ENCODE measurements around the gene SFI1.
"Not testable (repeated sequence)": the region's sequence is repeated elsewhere in the genome, so short reads cannot be mapped to it uniquely, and the experiment has no call there.

Gene SFI1

GRCh38 chr22:31588970-31589675 lies 92.8 kb downstream of the SFI1 start:
- no peak for DNase-seq (ENCODE audit: insufficient read length, low spot score)
- no peak for FAIRE-seq
- TF ChIP-seq CTCF (IDR thresholded peaks at IDR 0.05; ENCODE audit: insufficient read depth, missing control alignments), result no peak

DNA sequence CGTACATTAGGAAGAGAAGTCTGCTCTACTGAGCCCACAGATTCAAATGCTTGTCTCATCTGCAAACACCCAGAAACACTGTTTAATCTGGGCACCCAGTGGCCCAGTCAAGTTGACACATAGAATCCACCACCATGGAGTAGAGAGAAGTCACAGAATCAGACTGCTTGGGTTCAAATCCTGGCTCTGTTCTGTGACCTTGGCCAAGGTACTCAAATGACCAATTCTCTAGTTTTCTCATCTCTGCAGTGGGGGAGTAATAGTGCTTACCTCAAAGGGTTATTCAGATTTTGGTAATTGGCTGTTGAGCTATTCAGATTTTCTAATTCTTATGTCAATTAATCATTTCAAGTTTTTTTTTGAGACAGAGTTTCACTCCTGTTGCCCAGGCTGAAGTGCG lies 93.8 kb downstream of the SFI1 start:
- FAIRE-seq; DNase-seq (ENCODE audit: insufficient read length, low spot score): not testable (repeated sequence)

DNA sequence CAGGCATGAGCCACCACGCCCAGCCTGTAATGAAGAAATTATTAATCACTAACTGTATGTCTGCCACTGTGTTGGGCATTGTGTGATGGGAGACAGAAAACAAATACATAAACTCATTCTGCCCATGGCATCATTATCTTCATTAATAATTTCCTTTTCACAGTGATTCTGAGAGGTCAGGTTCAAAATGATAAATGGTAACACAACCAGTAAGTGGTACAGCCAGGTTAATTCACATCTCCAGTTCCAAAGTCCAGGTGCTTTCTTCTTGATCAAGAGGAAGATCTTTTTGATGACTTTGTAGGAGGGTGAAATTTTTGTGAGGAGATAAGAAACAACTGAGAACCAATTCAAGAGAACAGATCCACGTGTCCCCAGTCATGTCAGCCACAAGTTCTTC lies 98.9 kb downstream of the SFI1 start:
- FAIRE-seq (no peak), DNase-seq (ENCODE audit: insufficient read length, low spot score) (no peak)
- no peak for TF ChIP-seq CTCF (IDR thresholded peaks at IDR 0.05; ENCODE audit: insufficient read depth, missing control alignments)

DNA sequence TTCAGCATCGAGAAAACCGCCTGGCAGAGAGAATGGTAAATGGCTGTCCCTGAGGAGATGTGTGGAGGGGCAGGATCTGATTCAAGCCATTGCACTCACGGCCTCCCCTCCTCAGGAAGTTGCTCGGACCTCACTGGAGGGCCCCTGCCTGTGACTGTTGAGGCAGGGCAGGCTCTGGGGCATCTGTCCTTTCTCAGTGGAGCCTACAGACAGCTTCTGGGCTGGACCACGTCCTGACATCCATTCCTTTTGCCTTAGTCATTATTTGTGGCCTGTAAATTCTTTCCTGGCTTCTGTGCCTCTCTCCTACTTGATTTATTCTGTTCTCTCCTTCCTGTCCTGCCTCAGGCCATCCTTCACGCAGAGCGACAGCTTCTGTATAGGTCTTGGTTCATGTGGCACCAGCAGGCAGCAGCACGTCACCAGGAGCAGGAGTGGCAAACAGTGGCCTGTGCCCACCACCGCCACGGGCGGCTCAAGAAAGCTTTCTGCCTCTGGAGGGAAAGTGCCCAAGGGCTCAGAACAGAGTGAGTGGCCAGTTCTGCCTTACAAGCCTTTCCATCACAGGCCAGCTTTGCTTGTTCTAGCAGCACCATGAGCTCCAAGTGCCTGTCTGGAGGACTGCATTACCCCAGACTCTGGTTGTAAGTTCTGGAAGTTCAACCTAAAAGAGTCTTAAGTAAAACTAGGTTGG lies 106.1 kb downstream of the SFI1 start:
- DNase-seq (ENCODE audit: insufficient read length, low spot score) (no peak), FAIRE-seq (no peak)
- no peak for TF ChIP-seq CTCF (IDR thresholded peaks at IDR 0.05; ENCODE audit: insufficient read depth, missing control alignments)

- no peak for TF ChIP-seq CTCF (IDR thresholded peaks at IDR 0.05; ENCODE audit: insufficient read depth, missing control alignments)
- DNase-seq (ENCODE audit: insufficient read length, low spot score) (no peak), FAIRE-seq (no peak)
Observed at GRCh38 chr22:31603081-31603525, 106.8 kb downstream of the SFI1 start.

DNA sequence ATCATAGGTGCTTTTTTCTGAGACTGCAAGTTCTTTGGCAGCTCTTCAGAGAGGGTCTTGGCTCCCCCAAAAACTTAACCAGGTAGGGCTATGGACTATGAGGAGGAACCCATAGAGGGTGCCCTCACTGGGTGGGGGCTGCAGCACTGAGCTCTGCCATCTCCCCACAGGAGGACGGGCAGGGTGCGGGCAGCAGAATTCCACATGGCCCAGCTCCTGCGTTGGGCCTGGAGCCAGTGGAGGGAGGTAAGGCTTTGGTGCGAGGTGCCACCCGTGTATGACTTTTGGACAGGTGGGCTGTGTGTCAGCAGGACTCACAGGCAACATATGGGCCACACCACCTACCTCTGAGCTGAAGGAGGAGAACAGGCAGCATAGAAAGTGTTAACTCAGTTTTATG lies 107.2 kb downstream of the SFI1 start:
- TF ChIP-seq CTCF (IDR thresholded peaks at IDR 0.05; ENCODE audit: insufficient read depth, missing control alignments), result no peak
- FAIRE-seq (no peak), DNase-seq (ENCODE audit: insufficient read length, low spot score) (no peak)

DNA sequence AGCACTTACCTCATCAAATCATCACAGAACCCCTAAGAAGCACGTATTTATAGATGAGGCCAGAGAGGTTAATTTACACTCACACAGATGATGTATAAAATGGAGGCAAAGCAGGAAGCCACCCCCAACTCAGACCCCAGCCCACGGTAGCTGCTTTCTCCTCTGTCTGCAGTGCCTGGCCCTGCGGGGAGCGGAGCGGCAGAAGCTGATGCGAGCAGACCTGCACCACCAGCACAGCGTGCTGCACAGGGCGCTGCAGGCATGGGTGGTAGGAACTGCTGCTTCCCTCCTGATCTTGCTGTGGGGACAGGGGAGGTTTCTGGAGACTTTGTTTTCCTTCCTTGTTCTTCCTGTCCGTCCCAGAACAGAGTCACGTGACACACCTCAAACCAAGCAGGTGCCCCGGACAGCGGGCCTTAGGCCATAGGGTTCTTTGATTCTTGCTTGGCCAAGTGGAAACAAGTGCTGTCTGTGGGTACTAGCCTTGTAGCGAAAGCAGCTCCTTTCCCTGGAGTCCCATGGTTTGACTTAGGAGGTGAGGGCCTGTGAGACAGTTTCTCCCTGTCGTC lies 107.9 kb downstream of the SFI1 start:
- TF ChIP-seq CTCF (IDR thresholded peaks at IDR 0.05; ENCODE audit: insufficient read depth, missing control alignments), result no peak
- FAIRE-seq, result no peak
- DNase-seq (ENCODE audit: insufficient read length, low spot score), result no peak

Measured in D721Med (cell line).